KMS-11 (cell line): ENCODE results near the gene CA9.

Experiments
- H2AFZ ChIP-seq: fragments of 200-600 bp; sonication (generic); 2 replicates; pipeline ENCODE4 v1.6.1; 2016; ENCODE audit warnings: antibody characterized with exemption, mixed run types, low read depth
- H3K27ac ChIP-seq: fragments of 200-600 bp; sonication (generic); 2 replicates; pipeline ENCODE4 v1.6.1; 2016; ENCODE audit warnings: mild to moderate bottlenecking, mixed run types
- H3K27me3 ChIP-seq: fragments of 200-600 bp; sonication (generic); 2 replicates; pipeline ENCODE4 v1.6.1; 2017; ENCODE audit warnings: mild to moderate bottlenecking, low read depth, mixed run types, moderate library complexity; ENCODE audit not compliant: insufficient read depth
- H3K36me3 ChIP-seq: fragments of 200-600 bp; sonication (generic); 2 replicates; pipeline ENCODE4 v1.6.1; 2017; ENCODE audit warnings: mild to moderate bottlenecking, mixed run types; ENCODE audit not compliant: insufficient read depth
- H3K4me1 ChIP-seq: fragments of 200-600 bp; sonication (generic); 2 replicates; pipeline ENCODE4 v1.6.1; 2016; ENCODE audit warnings: mild to moderate bottlenecking, low read depth, mixed run types; ENCODE audit not compliant: poor library complexity, severe bottlenecking
- H3K4me2 ChIP-seq: fragments of 200-600 bp; sonication (generic); 2 replicates; pipeline ENCODE4 v1.7.0; 2016; ENCODE audit warnings: mild to moderate bottlenecking, mixed run types
- H3K4me3 ChIP-seq: fragments of 200-600 bp; sonication (generic); IDR thresholded peaks from 2 replicates; pipeline ENCODE4 v1.6.1; 2017; ENCODE audit warnings: low read depth, low read length, mixed read lengths; ENCODE audit not compliant: insufficient read depth
- H3K79me2 ChIP-seq: fragments of 200-600 bp; sonication (generic); 2 replicates; pipeline ENCODE4 v1.6.1; 2016; ENCODE audit warnings: low read depth, mixed run types; ENCODE audit not compliant: insufficient read depth
- H3K9ac ChIP-seq: fragments of 200-600 bp; sonication (generic); 2 replicates; pipeline ENCODE4 v1.6.1; 2016; ENCODE audit warnings: mild to moderate bottlenecking, mixed run types
- H4K20me1 ChIP-seq: fragments of 200-600 bp; sonication (generic); 2 replicates; pipeline ENCODE4 v1.6.1; 2016; ENCODE audit warnings: mild to moderate bottlenecking, mixed run types; ENCODE audit not compliant: insufficient read depth
- TF ChIP-seq, protein P1 (sequence below): fragments of 200-600 bp; sonication (generic); conservative IDR thresholded peaks from 2 replicates; pipeline ENCODE4 v1.6.1; 2017; ENCODE audit warnings: low read depth, mild to moderate bottlenecking, antibody characterized with exemption, low read length, moderate library complexity, mixed read lengths

CA9 gene

DNA sequence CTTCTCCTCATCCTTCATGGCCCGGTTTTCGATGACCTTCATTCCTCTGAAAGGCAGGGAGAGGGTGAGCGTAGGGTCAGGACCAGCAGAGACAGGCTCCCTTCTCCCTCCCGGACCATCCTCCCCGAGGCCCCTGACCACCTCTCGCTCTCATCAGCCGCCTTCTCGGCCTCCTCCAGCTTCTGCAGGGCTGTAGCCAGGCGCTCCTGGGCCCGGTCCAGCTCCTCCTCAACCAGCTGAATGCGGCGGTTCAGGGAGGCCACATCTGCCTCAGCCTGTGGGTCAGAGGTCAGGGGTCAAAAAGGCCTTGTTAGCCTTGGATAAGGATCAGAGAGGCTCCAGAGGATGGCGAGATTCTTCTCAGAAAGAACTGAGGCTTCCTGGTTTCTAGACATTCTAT lies 11.8 kb downstream of the CA9 start:
- Histone ChIP-seq H3K27me3 (no peaks in the 10 kb centered on the region), H3K4me2 (no peak overlapping the region), H3K4me1 (no peaks in the 10 kb centered on the region), H3K79me2 (no peaks in the 10 kb centered on the region), H3K4me3 (no peak overlapping the region), H4K20me1 (no peaks in the 10 kb centered on the region), H3K9ac (no peak overlapping the region), H3K27ac (no peak overlapping the region), H3K36me3 (no peaks in the 10 kb centered on the region), H2AFZ (no peak overlapping the region)
- TF ChIP-seq, protein P1, sequence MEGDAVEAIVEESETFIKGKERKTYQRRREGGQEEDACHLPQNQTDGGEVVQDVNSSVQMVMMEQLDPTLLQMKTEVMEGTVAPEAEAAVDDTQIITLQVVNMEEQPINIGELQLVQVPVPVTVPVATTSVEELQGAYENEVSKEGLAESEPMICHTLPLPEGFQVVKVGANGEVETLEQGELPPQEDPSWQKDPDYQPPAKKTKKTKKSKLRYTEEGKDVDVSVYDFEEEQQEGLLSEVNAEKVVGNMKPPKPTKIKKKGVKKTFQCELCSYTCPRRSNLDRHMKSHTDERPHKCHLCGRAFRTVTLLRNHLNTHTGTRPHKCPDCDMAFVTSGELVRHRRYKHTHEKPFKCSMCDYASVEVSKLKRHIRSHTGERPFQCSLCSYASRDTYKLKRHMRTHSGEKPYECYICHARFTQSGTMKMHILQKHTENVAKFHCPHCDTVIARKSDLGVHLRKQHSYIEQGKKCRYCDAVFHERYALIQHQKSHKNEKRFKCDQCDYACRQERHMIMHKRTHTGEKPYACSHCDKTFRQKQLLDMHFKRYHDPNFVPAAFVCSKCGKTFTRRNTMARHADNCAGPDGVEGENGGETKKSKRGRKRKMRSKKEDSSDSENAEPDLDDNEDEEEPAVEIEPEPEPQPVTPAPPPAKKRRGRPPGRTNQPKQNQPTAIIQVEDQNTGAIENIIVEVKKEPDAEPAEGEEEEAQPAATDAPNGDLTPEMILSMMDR = no peak

DNA sequence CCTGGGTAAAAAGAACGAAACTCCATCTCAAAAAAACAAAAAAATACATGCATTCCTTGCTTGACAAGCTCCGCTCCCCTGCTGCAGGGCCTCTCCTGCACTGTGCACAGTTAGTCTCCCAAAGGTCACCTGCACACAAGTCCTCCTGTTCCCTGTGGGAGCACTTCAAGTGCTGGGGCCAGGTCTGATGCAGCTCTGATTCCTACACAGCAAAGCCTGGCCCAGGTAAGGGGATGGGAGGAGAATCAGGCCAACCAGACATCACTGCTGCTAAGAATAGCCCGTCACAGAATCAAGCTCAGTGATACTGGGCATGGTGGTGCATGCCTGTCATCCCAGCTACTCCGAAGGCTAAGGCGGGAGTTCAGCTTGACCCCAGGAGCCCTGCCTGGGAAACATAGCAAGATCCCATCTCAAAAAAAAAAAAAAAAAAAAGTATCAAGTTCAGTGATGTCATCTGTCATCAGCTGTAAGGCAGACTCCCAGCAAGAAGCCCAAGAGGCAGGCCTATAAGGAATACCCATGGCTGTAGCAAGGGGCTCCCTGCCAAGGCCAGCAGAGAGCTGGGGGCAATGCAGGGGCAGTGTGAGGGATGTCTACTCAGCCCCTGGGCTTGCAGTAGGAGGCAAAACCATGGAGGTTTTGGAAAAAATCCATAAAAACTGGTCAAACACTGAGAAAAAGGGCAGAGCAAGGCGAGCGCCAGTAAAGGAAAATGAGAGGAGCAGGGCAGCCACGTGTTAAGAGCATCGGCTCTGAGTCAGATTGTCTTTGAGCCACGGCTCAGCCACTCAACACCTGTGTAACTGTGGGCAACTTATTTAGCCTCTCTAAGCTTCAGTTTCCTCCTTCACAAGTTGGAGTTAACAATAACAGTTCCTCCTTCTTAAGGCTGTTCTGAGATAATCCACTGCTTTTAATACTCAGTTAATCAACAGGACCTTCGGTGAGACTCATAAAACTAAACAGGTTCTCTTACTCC lies 12.8 kb downstream of the CA9 start:
- Histone ChIP-seq H3K27ac (no peak overlapping the region), H3K4me2 (no peak overlapping the region), H3K4me1 (no peaks in the 10 kb centered on the region), H3K4me3 (no peak overlapping the region), H3K79me2 (no peaks in the 10 kb centered on the region), H3K9ac (no peak overlapping the region), H3K27me3 (no peaks in the 10 kb centered on the region), H3K36me3 (no peaks in the 10 kb centered on the region), H2AFZ (no peak overlapping the region), H4K20me1 (no peaks in the 10 kb centered on the region)
- TF ChIP-seq, protein P1 = no peak

DNA sequence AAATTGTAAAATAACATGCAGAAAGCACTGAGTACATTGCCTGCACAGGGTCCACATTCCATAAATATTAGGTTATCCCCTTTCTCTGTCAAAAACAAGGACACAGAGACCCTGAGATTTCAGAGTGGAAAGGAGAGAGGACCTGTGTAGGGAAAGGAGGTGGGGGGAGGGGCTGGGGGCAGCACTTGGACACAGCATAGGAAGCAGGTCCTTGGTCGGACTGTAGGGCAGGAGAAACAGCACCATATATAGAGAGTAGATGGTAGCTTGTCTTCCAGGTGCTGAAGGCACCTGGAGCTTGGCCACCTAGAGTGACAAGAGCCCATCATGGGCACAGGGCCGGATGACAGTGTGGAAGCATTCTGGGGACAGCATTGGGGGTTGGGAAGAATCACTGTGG lies 13.6 kb downstream of the CA9 start:
- Histone ChIP-seq H3K4me1 (no peaks in the 10 kb centered on the region), H4K20me1 (no peaks in the 10 kb centered on the region), H3K27me3 (no peaks in the 10 kb centered on the region), H2AFZ (no peak overlapping the region), H3K4me2 (no peak overlapping the region), H3K36me3 (no peaks in the 10 kb centered on the region), H3K4me3 (no peak overlapping the region), H3K79me2 (no peaks in the 10 kb centered on the region), H3K27ac (no peak overlapping the region), H3K9ac (no peak overlapping the region)
- TF ChIP-seq, protein P1 = no peak

DNA sequence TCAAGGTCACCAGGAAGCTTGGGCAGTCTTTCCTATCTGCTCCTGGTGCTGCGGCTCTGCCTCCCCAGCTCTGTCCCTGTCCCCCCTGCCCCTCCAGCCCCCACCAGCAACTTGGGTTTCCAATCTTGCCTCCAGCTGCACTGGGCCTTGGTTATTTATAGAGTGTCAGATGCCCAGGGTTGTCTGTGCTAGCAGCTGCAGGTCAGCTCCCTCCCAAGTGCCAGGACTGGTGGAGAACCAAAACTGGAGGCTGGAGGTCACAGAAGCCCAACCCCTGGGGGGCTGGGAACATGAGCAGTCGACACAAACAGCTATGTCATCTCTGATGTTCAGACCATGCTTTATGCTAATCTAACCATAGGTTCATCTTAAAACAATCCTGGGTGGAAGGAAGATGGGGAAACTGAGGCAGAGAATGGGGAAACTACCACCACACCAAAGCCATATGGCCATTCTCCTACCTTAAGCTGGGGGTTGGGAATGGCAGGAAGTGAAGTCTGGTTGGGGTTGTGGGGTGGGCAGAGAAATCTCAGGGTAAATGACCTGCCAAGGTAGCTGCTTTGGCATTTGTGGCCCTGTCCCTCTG lies 14.3 kb downstream of the CA9 start:
- Histone ChIP-seq H3K4me3 (no peak overlapping the region), H3K4me1 (no peaks in the 10 kb centered on the region), H2AFZ (no peak overlapping the region), H3K4me2 (no peak overlapping the region), H3K79me2 (no peaks in the 10 kb centered on the region), H3K9ac (no peak overlapping the region), H3K36me3 (no peaks in the 10 kb centered on the region), H4K20me1 (no peaks in the 10 kb centered on the region), H3K27ac (no peak overlapping the region), H3K27me3 (no peaks in the 10 kb centered on the region)
- TF ChIP-seq, protein P1 = no peak
